Right atrium auricular region (tissue), 2 donors: Measurements from ENCODE around the gene CDYL2. TPM values are rescaled to one million over a fixed set of nuclear protein-coding genes. Genes with fewer than 3 reads are reported as not detected.
"Not testable (repeated sequence)": the region's sequence is repeated elsewhere in the genome, so short reads cannot be mapped to it uniquely, and the experiment has no call there.

ENCODE experiments used
- DNase-seq: peaks from one replicate; pipeline ENCODE4 v3.0.0-alpha.2; 2019; ENCODE audit warnings: low spot score
- H3K27ac ChIP-seq, 2 donors: fragments of 200-600 bp; sonication (generic); 1 replicate in 1 of 2; 2 replicates in 1 of 2; pipeline ENCODE4 v1.5.1; 2016 to 2019
- H3K27me3 ChIP-seq, 2 donors: fragments of 200-600 bp; sonication (generic); one replicate each; pipeline versions ENCODE4 v1.5.1 to v1.6.0; 2017 to 2019
- H3K36me3 ChIP-seq: fragments of 200-600 bp; sonication (generic); one replicate; pipeline ENCODE4 v1.5.1; 2016
- H3K4me1 ChIP-seq, 2 donors: fragments of 200-600 bp; sonication (generic); one replicate each; pipeline versions ENCODE4 v1.5.1 to v1.6.0; 2017 to 2019
- H3K4me3 ChIP-seq, 2 donors: fragments of 200-600 bp; sonication (generic); 1 replicate in 1 of 2; 2 replicates in 1 of 2; pipeline ENCODE4 v1.5.1; 2017 to 2019; ENCODE audit warnings: mild to moderate bottlenecking in 1 of 2, moderate library complexity in 1 of 2
- H3K9me3 ChIP-seq, 2 donors: fragments of 200-600 bp; sonication (generic); one replicate each; pipeline ENCODE4 v1.5.1; 2019
- CTCF ChIP-seq, 2 donors: fragments of 200-600 bp; sonication (generic); IDR thresholded peaks; one replicate each; pipeline ENCODE4 v1.5.1; 2019; ENCODE audit warnings: antibody characterized with exemption in 2 of 2
- total RNA-seq, 2 donors: library from RNA; depleted of rRNA; stranded (reverse); fragments of >200 nt; gene quantifications; one replicate each; pipeline ENCODE4 v1.1.0, GENCODE V29; 2016

The CDYL2 gene
- total RNA-seq, 2 donors from 2014 or later, result 1.4 to 2.9 TPM

- TF ChIP-seq CTCF (IDR thresholded peaks at IDR 0.05), result no peak
Observed at GRCh38 chr16:80794071-80794470, 10.3 kb downstream of the CDYL2 start.

GRCh38 chr16:80792031-80792430, 12.4 kb downstream of the CDYL2 start:
- no peak for TF ChIP-seq CTCF (IDR thresholded peaks at IDR 0.05)
- Histone ChIP-seq H3K4me3 (no peak overlapping the region), H3K27me3 (no peaks in the 10 kb centered on the region), H3K4me1 (no peaks in the 10 kb centered on the region), H3K9me3 (no peaks in the 10 kb centered on the region), H3K27ac (no peak overlapping the region), H3K36me3 (no peaks in the 10 kb centered on the region)
- DNase-seq, result no peak

More at GRCh38 chr16:80794071-80794470, 10.3 kb downstream of the CDYL2 start:
- H3K27ac ChIP-seq, result no peak overlapping the region
- DNase-seq, result no peak
- no peaks in the 10 kb centered on the region for H3K9me3 ChIP-seq
- no peaks in the 10 kb centered on the region for H3K36me3 ChIP-seq
- no peaks in the 10 kb centered on the region for H3K4me1 ChIP-seq
- H3K27me3 ChIP-seq, result no peaks in the 10 kb centered on the region
- H3K4me3 ChIP-seq, result no peak overlapping the region

GRCh38 chr16:80791411-80791810, 13.0 kb downstream of the CDYL2 start:
- Histone ChIP-seq H3K27ac (no peak overlapping the region), H3K4me1 (no peaks in the 10 kb centered on the region), H3K36me3 (no peaks in the 10 kb centered on the region), H3K27me3 (no peaks in the 10 kb centered on the region), H3K4me3 (no peak overlapping the region), H3K9me3 (no peaks in the 10 kb centered on the region)
- DNase-seq, result no peak
- TF ChIP-seq CTCF (IDR thresholded peaks at IDR 0.05), result no peak

GRCh38 chr16:80790751-80791150, 13.6 kb downstream of the CDYL2 start:
- Histone ChIP-seq H3K36me3 (no peaks in the 10 kb centered on the region), H3K27me3 (no peaks in the 10 kb centered on the region), H3K4me3 (no peak overlapping the region), H3K4me1 (no peaks in the 10 kb centered on the region), H3K9me3 (no peaks in the 10 kb centered on the region), H3K27ac (no peak overlapping the region)
- DNase-seq, result no peak
- no peak for TF ChIP-seq CTCF (IDR thresholded peaks at IDR 0.05)

GRCh38 chr16:80788027-80788426, 16.4 kb downstream of the CDYL2 start:
- Histone ChIP-seq H3K36me3 (no peaks in the 10 kb centered on the region), H3K27me3 (no peaks in the 10 kb centered on the region), H3K4me1 (no peaks in the 10 kb centered on the region), H3K4me3 (no peak overlapping the region), H3K9me3 (peaks cover 0 to 7% of the 10 kb centered on the region in 2 donors), H3K27ac (no peak overlapping the region)
- TF ChIP-seq CTCF (IDR thresholded peaks at IDR 0.05), result no peak
- DNase-seq, result no peak

- H3K4me1 ChIP-seq, H3K4me3 ChIP-seq, H3K27ac ChIP-seq, DNase-seq, H3K27me3 ChIP-seq, H3K36me3 ChIP-seq: not testable (repeated sequence)
- H3K9me3 ChIP-seq, result peaks cover 2 to 21% of the 10 kb centered on the region in 2 donors
Observed at GRCh38 chr16:80786561-80786960, 17.8 kb downstream of the CDYL2 start.
